ENCODE results near the gene ROMO1. TPM values are rescaled to one million over a fixed set of nuclear protein-coding genes. Genes with fewer than 3 reads are reported as not detected.

The ROMO1 gene
- total and polyA plus RNA-seq, 2 experiments from 2014 or later, result 152 to 881 TPM

DNA sequence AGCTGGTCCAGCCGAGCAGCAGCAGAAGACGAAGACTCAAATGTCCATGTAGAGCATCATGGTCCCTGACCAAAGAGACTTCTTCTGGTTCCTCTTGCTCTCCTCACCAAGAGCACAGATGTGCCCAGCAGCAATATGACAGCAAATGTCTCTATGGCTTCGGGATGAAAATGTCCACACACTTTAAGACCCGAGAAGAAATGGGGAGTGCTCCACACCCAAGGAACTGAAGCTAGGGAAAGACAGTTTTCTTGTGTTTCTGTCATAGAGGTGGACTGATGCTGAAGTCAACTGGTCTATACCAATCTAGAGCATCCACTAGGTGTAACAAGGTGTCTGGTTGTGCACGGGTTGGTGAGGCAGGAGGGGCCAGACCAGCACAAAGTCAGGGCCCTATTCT lies 30.0 kb upstream of the ROMO1 start:
- H3K4me1 Mint-ChIP-seq, result peaks cover 3% of the 10 kb centered on the region; the same call in 1 of the 3 replicates
- Histone ChIP-seq H3K36me3 (ENCODE audit: insufficient read depth) (peaks cover 9% of the 10 kb centered on the region; the same call in 1 of the 2 replicates), H3K27me3 (ENCODE audit: insufficient read depth) (no peaks in the 10 kb centered on the region), H3K9me2 (ENCODE audit: insufficient read depth) (no peaks in the 10 kb centered on the region), H3K27ac (ENCODE audit: low read depth) (no peak overlapping the region), H3F3A (replicated peaks; ENCODE audit: low read depth) (no peaks in the 10 kb centered on the region), H3K4me2 (no peak overlapping the region), H3K79me2 (replicated peaks; ENCODE audit: insufficient read depth) (peaks cover 5% of the 10 kb centered on the region), H4K20me1 (replicated peaks; ENCODE audit: insufficient read depth) (no peaks in the 10 kb centered on the region), H3K4me3 (no peak overlapping the region), H2AFZ (no peak overlapping the region), H3K4me1 (ENCODE audit: insufficient read depth) (no peaks in the 10 kb centered on the region)
- ATAC-seq, result no peak
- peaks cover 26% of the 10 kb centered on the region for H3K36me3 Mint-ChIP-seq (ENCODE audit: low read depth)
- DNase-seq (ENCODE audit: low spot score), result no peak
- H3K4me3 Mint-ChIP-seq, result no peak overlapping the region
- TF ChIP-seq, protein P1, sequence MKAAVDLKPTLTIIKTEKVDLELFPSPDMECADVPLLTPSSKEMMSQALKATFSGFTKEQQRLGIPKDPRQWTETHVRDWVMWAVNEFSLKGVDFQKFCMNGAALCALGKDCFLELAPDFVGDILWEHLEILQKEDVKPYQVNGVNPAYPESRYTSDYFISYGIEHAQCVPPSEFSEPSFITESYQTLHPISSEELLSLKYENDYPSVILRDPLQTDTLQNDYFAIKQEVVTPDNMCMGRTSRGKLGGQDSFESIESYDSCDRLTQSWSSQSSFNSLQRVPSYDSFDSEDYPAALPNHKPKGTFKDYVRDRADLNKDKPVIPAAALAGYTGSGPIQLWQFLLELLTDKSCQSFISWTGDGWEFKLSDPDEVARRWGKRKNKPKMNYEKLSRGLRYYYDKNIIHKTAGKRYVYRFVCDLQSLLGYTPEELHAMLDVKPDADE (IDR thresholded peaks at IDR 0.05), result no peak
- no peak for TF ChIP-seq POLR2AphosphoS5 (IDR thresholded peaks at IDR 0.05; ENCODE audit: low read depth)
- TF ChIP-seq JUNB (IDR thresholded peaks at IDR 0.05; ENCODE audit: unreplicated experiment), result no peak
- no peak for TF ChIP-seq EZH2 (IDR thresholded peaks at IDR 0.05; ENCODE audit: low read depth, unreplicated experiment)
- no peak for TF ChIP-seq ZNF114 (CRISPR knock-in tag; IDR thresholded peaks at IDR 0.05)
- no peak for TF ChIP-seq CTCF (conservative IDR thresholded peaks at IDR 0.05; ENCODE audit: low read depth in 2 of 2)
- H3K9me3 Mint-ChIP-seq, result no peaks in the 10 kb centered on the region
- no peak overlapping the region for H3K27ac Mint-ChIP-seq
- peaks cover 9% of the 10 kb centered on the region for H3K27me3 Mint-ChIP-seq (ENCODE audit: insufficient read depth, low read depth, poor library complexity)

- no peaks in the 10 kb centered on the region for H3F3A ChIP-seq (replicated peaks; ENCODE audit: low read depth)
- no peaks in the 10 kb centered on the region for H3K9me3 Mint-ChIP-seq
- no peak overlapping the region for H3K27ac Mint-ChIP-seq
- no peak for ATAC-seq
- H3K36me3 ChIP-seq (ENCODE audit: insufficient read depth), result peaks cover 9% of the 10 kb centered on the region; the same call in 1 of the 2 replicates
- no peaks in the 10 kb centered on the region for H3K27me3 ChIP-seq (ENCODE audit: insufficient read depth)
- no peak overlapping the region for H3K4me2 ChIP-seq
- peaks cover 26% of the 10 kb centered on the region for H3K36me3 Mint-ChIP-seq (ENCODE audit: low read depth)
- no peak for DNase-seq (ENCODE audit: low spot score)
- peaks cover 3% of the 10 kb centered on the region; the same call in 1 of the 3 replicates for H3K4me1 Mint-ChIP-seq
- peaks cover 6% of the 10 kb centered on the region for H3K27me3 Mint-ChIP-seq (ENCODE audit: insufficient read depth, low read depth, poor library complexity)
- no peaks in the 10 kb centered on the region for H4K20me1 ChIP-seq (replicated peaks; ENCODE audit: insufficient read depth)
- no peak overlapping the region for H3K4me3 ChIP-seq
- H3K79me2 ChIP-seq (replicated peaks; ENCODE audit: insufficient read depth), result peaks cover under 1% of the 10 kb centered on the region
- H3K27ac ChIP-seq (ENCODE audit: low read depth), result no peak overlapping the region
- no peaks in the 10 kb centered on the region for H3K4me1 ChIP-seq (ENCODE audit: insufficient read depth)
- H2AFZ ChIP-seq, result no peak overlapping the region
- no peaks in the 10 kb centered on the region for H3K9me2 ChIP-seq (ENCODE audit: insufficient read depth)
- no peak overlapping the region for H3K4me3 Mint-ChIP-seq
- TF ChIP-seq ZNF114 (CRISPR knock-in tag; IDR thresholded peaks at IDR 0.05) (no peak), JUNB (IDR thresholded peaks at IDR 0.05; ENCODE audit: unreplicated experiment) (no peak), POLR2AphosphoS5 (IDR thresholded peaks at IDR 0.05; ENCODE audit: low read depth) (no peak), NANOG (IDR thresholded peaks at IDR 0.05; ENCODE audit: borderline replicate concordance) (no peak), CREB1 (CRISPR knock-in tag; IDR thresholded peaks at IDR 0.05; ENCODE audit: low read depth) (no peak), EZH2 (IDR thresholded peaks at IDR 0.05; ENCODE audit: low read depth, unreplicated experiment) (no peak), EZH2phosphoT487 (IDR thresholded peaks at IDR 0.05; ENCODE audit: unreplicated experiment) (no peak), CTCF (conservative IDR thresholded peaks at IDR 0.05; ENCODE audit: low read depth in 2 of 2) (no peak)
- TF ChIP-seq, protein P2, sequence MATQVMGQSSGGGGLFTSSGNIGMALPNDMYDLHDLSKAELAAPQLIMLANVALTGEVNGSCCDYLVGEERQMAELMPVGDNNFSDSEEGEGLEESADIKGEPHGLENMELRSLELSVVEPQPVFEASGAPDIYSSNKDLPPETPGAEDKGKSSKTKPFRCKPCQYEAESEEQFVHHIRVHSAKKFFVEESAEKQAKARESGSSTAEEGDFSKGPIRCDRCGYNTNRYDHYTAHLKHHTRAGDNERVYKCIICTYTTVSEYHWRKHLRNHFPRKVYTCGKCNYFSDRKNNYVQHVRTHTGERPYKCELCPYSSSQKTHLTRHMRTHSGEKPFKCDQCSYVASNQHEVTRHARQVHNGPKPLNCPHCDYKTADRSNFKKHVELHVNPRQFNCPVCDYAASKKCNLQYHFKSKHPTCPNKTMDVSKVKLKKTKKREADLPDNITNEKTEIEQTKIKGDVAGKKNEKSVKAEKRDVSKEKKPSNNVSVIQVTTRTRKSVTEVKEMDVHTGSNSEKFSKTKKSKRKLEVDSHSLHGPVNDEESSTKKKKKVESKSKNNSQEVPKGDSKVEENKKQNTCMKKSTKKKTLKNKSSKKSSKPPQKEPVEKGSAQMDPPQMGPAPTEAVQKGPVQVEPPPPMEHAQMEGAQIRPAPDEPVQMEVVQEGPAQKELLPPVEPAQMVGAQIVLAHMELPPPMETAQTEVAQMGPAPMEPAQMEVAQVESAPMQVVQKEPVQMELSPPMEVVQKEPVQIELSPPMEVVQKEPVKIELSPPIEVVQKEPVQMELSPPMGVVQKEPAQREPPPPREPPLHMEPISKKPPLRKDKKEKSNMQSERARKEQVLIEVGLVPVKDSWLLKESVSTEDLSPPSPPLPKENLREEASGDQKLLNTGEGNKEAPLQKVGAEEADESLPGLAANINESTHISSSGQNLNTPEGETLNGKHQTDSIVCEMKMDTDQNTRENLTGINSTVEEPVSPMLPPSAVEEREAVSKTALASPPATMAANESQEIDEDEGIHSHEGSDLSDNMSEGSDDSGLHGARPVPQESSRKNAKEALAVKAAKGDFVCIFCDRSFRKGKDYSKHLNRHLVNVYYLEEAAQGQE (IDR thresholded peaks at IDR 0.05; ENCODE audit: unreplicated experiment), result no peak
- TF ChIP-seq, protein P1 (IDR thresholded peaks at IDR 0.05), result no peak
Observed at GRCh38 chr20:35669681-35670080, 29.5 kb upstream of the ROMO1 start.

All from GM23338 (cell line).